Brain microvascular endothelial cell (primary cell): ENCODE results near the gene GREB1.
A peak's percentile ranks its signal among the peaks of the same experiment; 100 is the strongest.

ENCODE experiments used
- DNase-seq: peaks from one replicate; pipeline ENCODE4 v3.0.0-alpha.2; 2020
- H3K27ac ChIP-seq: fragments of 250-450 bp; sonication (Bioruptor Pico); 2 replicates; pipeline ENCODE4 v1.5.1; 2020; ENCODE audit warnings: mild to moderate bottlenecking, moderate library complexity
- H3K27me3 ChIP-seq: fragments of 250-450 bp; sonication (Bioruptor Pico); replicated peaks from 2 replicates; pipeline ENCODE4 v1.5.1; 2020; ENCODE audit warnings: mild to moderate bottlenecking
- H3K36me3 ChIP-seq: fragments of 250-450 bp; sonication (Bioruptor Pico); replicated peaks from 2 replicates; pipeline ENCODE4 v1.5.1; 2020; ENCODE audit warnings: mild to moderate bottlenecking
- H3K4me3 ChIP-seq: 2 replicates; pipeline ENCODE4 v1.5.1; 2011; ENCODE audit warnings: low read depth, mild to moderate bottlenecking, control low read depth, low read length, moderate library complexity
- in situ Hi-C: cut with HindIII; loops from 2 replicates; pipeline ENCODE4 v1.10.0; 2017; ENCODE audit warnings: low sequenced_read_pairs, low pct_ligation_motif_present
- TF ChIP-seq, protein P1 (sequence below): IDR thresholded peaks from 2 replicates; pipeline ENCODE4 v1.5.1; 2011; ENCODE audit warnings: low read depth, mild to moderate bottlenecking, moderate library complexity, low read length, control low read depth, inconsistent platforms; ENCODE audit errors: missing control alignments

Gene GREB1

GRCh38 chr2:11642972-11643371, 109.1 kb downstream of the GREB1 start:
- Histone ChIP-seq H3K4me3 (no peak overlapping the region), H3K27ac (no peak overlapping the region), H3K36me3 (no peaks in the 10 kb centered on the region), H3K27me3 (peaks cover 2% of the 10 kb centered on the region)
- no peak for DNase-seq
- in situ Hi-C loops = no loop called here
- TF ChIP-seq, protein P1, sequence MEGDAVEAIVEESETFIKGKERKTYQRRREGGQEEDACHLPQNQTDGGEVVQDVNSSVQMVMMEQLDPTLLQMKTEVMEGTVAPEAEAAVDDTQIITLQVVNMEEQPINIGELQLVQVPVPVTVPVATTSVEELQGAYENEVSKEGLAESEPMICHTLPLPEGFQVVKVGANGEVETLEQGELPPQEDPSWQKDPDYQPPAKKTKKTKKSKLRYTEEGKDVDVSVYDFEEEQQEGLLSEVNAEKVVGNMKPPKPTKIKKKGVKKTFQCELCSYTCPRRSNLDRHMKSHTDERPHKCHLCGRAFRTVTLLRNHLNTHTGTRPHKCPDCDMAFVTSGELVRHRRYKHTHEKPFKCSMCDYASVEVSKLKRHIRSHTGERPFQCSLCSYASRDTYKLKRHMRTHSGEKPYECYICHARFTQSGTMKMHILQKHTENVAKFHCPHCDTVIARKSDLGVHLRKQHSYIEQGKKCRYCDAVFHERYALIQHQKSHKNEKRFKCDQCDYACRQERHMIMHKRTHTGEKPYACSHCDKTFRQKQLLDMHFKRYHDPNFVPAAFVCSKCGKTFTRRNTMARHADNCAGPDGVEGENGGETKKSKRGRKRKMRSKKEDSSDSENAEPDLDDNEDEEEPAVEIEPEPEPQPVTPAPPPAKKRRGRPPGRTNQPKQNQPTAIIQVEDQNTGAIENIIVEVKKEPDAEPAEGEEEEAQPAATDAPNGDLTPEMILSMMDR = peak; percentile 18

DNA sequence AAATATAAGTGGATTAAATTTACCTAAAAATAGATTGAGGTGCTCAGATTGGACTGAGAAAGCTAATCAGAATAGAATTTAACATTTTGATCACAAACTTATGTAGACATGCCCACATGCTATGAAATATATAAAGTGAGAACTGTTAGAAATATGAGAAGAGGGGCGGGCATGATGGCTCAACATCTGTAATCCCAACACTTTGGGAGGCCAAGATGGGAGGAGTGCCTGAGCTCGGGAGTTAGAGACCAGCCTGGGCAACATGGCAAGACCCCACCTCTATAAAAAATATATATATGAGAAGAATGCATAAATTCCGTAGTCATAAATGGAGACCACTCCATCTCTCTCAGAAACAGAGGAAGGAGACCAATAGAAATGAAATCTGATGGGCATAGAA, 110.4 kb downstream of the GREB1 start:
- DNase-seq = no peak
- no peaks in the 10 kb centered on the region for H3K36me3 ChIP-seq
- no peak overlapping the region for H3K27ac ChIP-seq
- peaks cover 2% of the 10 kb centered on the region for H3K27me3 ChIP-seq
- H3K4me3 ChIP-seq = no peak overlapping the region
- TF ChIP-seq, protein P1 = no peak
- in situ Hi-C loops = no loop called here

DNA sequence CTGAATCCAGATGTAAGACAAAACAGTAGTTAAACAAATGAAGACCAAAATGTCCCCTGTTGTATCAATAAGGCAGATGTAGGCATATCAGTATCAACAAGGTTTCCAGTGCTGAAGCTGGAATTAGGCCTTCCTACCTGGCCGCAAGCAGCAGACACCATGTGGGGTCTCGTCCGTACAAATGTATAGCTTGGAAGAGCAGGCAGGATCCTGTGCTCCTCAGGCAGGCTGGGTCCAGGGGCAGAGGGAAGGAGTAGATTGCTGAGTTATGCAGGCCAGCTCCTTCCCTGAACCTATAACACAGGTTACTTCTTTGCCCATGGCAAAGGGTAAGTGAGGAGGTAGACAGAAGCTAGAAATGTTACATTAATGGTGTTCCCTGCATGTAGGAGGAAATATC, 112.7 kb downstream of the GREB1 start:
- no peak for DNase-seq
- in situ Hi-C loops = no loop called here
- H3K4me3 ChIP-seq = no peak overlapping the region
- TF ChIP-seq, protein P1 = no peak
- H3K36me3 ChIP-seq = no peaks in the 10 kb centered on the region
- H3K27ac ChIP-seq = no peak overlapping the region
- peaks cover 4% of the 10 kb centered on the region for H3K27me3 ChIP-seq

DNA sequence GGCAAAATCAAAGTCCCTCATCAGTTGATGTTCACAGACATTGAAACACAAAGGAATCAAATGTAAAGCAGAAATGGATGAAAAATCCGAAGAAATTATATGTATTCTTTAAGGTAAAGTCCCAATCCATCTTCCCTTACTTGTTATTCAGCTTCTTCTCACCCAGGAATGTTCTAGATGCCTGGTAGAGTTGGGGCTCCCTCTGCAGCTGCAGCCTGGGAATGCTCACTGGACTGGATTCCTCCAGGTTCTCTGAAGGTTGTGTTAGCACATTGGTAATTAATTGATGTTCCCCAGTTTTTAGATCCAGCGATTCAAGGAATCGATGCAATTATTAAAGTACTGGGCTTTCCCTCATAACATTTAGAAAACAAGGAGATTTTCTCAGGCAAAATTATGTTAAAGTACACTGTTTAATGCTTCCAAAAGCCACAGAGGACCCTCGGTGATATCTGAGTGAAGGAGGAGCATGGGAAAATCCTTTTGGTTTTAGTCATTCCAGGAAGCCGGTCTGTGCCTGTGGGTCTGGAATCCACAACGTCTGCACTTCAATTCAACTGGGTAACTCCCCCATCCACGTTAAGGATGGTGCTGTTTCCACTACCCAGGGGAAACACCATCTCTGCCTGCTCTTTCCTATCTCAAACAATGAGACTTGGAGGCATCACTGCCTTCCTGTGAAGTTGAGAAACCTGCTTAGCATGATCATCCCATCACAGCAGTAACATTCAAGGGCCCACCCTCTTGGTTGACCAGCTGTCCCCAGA, 114.2 kb downstream of the GREB1 start:
- H3K4me3 ChIP-seq = no peak overlapping the region
- no peak overlapping the region for H3K27ac ChIP-seq
- DNase-seq = peak; percentile 30
- TF ChIP-seq, protein P1 = peak; percentile 58
- in situ Hi-C loops = no loop called here
- H3K27me3 ChIP-seq = peaks cover 6% of the 10 kb centered on the region
- no peaks in the 10 kb centered on the region for H3K36me3 ChIP-seq

- Histone ChIP-seq H3K27ac (no peak overlapping the region), H3K4me3 (no peak overlapping the region), H3K27me3 (peaks cover 6% of the 10 kb centered on the region), H3K36me3 (no peaks in the 10 kb centered on the region)
- TF ChIP-seq, protein P1 = no peak
- DNase-seq = no peak
- in situ Hi-C loops = no loop called here
Measured at GRCh38 chr2:11649093-11649492, 115.2 kb downstream of the GREB1 start.
